ENCODE results near the gene EEF1AKMT3.
"Not testable (repeated sequence)": the region's sequence is repeated elsewhere in the genome, so short reads cannot be mapped to it uniquely, and the experiment has no call there.

EEF1AKMT3 gene

DNA sequence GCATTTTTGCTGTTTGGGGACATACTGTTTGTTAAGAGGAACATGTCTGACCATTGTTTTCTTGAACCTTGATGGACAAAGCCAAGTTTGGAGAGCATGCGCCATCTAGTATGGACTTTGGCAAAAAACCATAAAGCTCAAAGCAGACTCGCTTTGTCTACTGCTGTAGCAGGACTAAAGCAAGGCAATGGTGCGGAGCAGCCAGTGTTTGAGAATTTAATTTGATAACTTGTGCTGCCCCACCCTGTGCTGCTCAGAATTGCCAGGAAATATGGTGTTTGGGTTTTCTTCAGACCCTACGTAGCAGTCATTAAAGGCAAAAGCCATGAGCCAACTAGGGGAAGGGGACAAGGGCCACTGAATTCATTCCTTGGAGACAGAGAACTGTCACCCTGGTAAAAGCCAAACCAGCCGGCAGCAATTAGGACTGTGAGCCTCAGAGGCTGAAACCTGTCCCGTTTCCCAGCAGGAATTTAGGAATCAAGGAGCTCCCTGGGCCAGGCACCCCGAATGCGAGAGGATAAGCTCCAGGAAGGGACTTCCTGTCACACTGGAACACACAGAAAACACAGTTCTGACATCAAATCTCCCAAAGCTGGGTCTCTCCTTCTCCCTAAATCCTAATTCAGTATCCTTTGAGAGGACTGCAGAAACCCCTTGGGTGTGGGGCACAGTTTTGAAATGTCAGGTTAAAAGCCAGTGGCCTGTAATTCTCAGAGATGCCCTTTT is 45.0 kb downstream of the EEF1AKMT3 start:
- Histone ChIP-seq H3K4me1 (ENCODE audit: insufficient read depth, low read length) (peaks cover 49% of the 10 kb centered on the region), H3K27me3 (ENCODE audit: control insufficient read depth in 1 of 2, insufficient read depth in 2 of 2, low read length in 2 of 2) (no peaks in the 10 kb centered on the region), H3K4me3 (ENCODE audit: low read depth in 1 of 2, low read length in 2 of 2) (no peak overlapping the region), H3K36me3 (ENCODE audit: insufficient read depth, low read length) (peaks cover 25% of the 10 kb centered on the region), H3K9ac (ENCODE audit: low read length) (no peak overlapping the region), H3K9me3 (ENCODE audit: low read length) (no peaks in the 10 kb centered on the region), H3K27ac (ENCODE audit: low read depth, low read length) (peak overlapping the region; percentile 16)

DNA sequence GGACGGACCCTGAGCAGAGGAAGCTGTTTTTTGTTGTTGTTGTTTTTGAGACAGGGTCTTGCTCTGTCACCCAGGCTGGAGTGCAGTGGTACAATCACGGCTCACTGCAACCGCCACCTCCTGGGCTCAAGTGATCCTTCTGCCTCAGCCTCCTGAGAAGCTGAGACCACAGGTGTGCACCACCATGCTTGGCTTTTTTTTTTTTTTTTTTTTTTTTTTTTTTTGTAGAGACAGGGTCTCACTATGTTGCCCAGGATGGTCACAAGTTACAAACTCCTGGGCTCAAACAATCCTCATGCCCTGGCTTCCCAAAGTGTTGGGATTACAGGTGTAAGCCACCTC is 45.5 kb downstream of the EEF1AKMT3 start:
- Histone ChIP-seq H3K36me3 (ENCODE audit: insufficient read depth, low read length) (peaks cover 26% of the 10 kb centered on the region), H3K4me1 (ENCODE audit: insufficient read depth, low read length) (peaks cover 49% of the 10 kb centered on the region)
- not testable (repeated sequence) for H3K9me3 ChIP-seq (ENCODE audit: low read length); H3K27ac ChIP-seq (ENCODE audit: low read depth, low read length); H3K4me3 ChIP-seq (ENCODE audit: low read depth in 1 of 2, low read length in 2 of 2); H3K9ac ChIP-seq (ENCODE audit: low read length); H3K27me3 ChIP-seq (ENCODE audit: control insufficient read depth in 1 of 2, insufficient read depth in 2 of 2, low read length in 2 of 2)

DNA sequence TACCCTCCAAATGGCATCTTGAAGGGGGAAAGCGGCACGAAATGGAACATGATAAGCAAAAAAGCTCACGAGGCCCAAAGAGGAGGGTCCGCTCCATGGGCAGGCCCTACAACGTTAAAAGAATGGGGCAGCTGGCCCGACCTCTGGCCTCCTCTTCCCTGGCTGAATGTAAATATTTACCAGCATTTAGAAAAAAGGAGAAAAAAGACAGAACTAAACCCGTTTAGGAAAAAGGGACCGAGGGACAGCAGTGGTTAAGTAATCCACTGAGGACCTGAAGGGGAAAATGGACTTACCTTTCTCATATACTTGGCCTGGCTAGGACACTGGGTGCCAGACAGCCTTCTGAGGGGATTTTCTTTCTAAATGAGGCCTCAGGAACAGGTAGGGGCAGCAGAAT is 47.7 kb downstream of the EEF1AKMT3 start:
- not testable (repeated sequence) for H3K9me3 ChIP-seq (ENCODE audit: low read length); H3K27ac ChIP-seq (ENCODE audit: low read depth, low read length); H3K27me3 ChIP-seq (ENCODE audit: control insufficient read depth in 1 of 2, insufficient read depth in 2 of 2, low read length in 2 of 2); H3K4me3 ChIP-seq (ENCODE audit: low read depth in 1 of 2, low read length in 2 of 2); H3K9ac ChIP-seq (ENCODE audit: low read length)
- Histone ChIP-seq H3K4me1 (ENCODE audit: insufficient read depth, low read length) (peaks cover 43% of the 10 kb centered on the region), H3K36me3 (ENCODE audit: insufficient read depth, low read length) (peaks cover 44% of the 10 kb centered on the region)

DNA sequence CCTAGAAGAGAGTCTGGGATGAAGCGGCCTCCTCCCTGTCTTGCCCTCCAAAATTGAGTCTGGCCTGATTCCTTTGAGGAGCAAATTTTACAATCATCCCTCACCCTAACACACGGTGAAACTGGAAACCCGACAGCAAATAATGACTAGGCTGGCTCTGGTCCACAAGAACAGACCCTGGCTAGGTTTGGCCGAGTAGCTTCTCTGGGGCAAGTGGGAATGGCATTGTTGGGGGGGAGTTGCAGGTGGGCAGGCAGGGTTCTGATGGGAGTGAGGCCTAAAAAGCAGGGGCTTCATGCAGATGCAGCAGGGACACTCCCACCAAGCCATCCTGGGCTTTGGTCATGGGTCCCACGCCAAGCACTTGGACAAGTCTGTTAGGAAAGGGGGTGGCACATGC is 48.6 kb downstream of the EEF1AKMT3 start:
- H3K36me3 ChIP-seq (ENCODE audit: insufficient read depth, low read length), result peaks cover 52% of the 10 kb centered on the region
- H3K4me3 ChIP-seq (ENCODE audit: low read depth in 1 of 2, low read length in 2 of 2); H3K27ac ChIP-seq (ENCODE audit: low read depth, low read length); H3K9me3 ChIP-seq (ENCODE audit: low read length); H3K9ac ChIP-seq (ENCODE audit: low read length); H3K27me3 ChIP-seq (ENCODE audit: control insufficient read depth in 1 of 2, insufficient read depth in 2 of 2, low read length in 2 of 2): not testable (repeated sequence)
- H3K4me1 ChIP-seq (ENCODE audit: insufficient read depth, low read length), result peaks cover 34% of the 10 kb centered on the region

DNA sequence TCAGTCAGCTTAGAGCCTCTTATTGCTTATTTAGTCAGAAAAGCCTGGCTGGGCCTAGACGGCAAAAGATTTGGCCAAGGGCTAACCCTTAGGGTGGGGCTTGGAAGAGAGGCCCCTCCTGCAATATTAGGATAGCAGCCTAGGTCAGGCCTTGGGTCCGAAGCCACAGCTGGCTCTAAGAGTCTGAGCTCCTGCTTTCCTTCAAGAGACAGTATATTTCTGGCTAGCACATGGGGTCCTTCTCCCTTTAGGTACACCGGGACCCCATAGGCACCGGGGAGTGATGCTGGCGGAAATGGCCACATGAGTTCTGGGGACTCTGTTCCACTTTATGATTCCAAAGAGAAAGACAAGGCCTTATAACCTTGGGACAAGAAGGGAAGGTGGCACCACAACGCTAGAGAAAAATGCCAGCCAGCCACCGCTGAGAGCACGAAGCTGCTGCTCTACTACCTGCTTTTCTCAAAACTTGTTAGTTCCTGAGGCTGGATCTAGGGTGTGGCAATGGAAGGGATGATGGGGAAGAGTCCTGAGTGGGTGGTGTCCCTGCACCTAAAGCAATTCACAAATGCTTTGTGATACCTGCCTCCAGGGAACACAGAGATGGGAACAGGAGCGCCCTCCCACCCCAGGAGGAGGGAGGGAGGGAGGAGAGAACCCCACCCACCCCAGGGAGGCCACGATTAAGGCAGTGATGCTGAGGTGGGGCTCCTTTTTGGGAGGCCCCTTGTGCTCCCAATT is 49.2 kb downstream of the EEF1AKMT3 start:
- Histone ChIP-seq H3K36me3 (ENCODE audit: insufficient read depth, low read length) (peaks cover 58% of the 10 kb centered on the region), H3K9me3 (ENCODE audit: low read length) (no peaks in the 10 kb centered on the region), H3K4me1 (ENCODE audit: insufficient read depth, low read length) (peaks cover 30% of the 10 kb centered on the region), H3K4me3 (ENCODE audit: low read depth in 1 of 2, low read length in 2 of 2) (no peak overlapping the region), H3K27me3 (ENCODE audit: control insufficient read depth in 1 of 2, insufficient read depth in 2 of 2, low read length in 2 of 2) (no peaks in the 10 kb centered on the region), H3K27ac (ENCODE audit: low read depth, low read length) (no peak overlapping the region), H3K9ac (ENCODE audit: low read length) (no peak overlapping the region)

DNA sequence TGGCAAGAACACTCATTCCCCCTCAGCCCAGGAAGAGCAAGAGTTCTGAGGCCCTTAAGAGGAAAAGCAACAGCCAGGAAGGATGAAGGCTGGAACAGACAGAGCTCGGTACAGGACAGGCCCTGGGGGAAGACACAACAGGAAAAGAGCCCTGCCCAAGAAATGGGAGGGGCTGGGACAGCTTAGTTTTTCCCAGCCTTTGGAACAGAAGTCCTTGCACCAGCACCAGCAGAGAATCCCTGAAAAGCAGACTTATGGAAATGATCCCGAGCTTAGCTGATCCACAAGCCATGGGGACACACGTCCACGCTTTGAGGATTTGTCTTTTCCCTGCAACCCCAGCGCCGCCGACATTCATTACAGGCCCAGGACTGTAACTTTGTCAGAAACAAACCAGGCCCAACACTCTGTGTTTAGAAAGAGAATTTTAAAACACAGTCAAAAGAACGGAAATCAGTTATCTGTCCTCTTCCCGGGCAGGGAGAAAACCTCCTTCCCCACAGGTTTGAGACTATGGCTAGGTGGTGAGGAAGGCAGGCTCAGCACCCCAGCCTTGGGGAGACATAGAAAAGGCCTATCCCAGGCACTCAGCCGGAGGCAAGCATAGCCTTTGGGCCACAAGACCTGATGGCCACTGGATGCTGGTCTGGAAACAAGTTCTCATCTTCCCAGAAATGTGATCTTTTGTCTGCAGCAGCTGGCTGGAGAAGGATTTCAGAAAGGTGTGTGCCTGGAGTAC is 50.1 kb downstream of the EEF1AKMT3 start:
- H3K9ac ChIP-seq (ENCODE audit: low read length), result no peak overlapping the region
- no peak overlapping the region for H3K27ac ChIP-seq (ENCODE audit: low read depth, low read length)
- peaks cover 68% of the 10 kb centered on the region for H3K36me3 ChIP-seq (ENCODE audit: insufficient read depth, low read length)
- no peaks in the 10 kb centered on the region for H3K27me3 ChIP-seq (ENCODE audit: control insufficient read depth in 1 of 2, insufficient read depth in 2 of 2, low read length in 2 of 2)
- no peak overlapping the region for H3K4me3 ChIP-seq (ENCODE audit: low read depth in 1 of 2, low read length in 2 of 2)
- H3K9me3 ChIP-seq (ENCODE audit: low read length), result no peaks in the 10 kb centered on the region
- H3K4me1 ChIP-seq (ENCODE audit: insufficient read depth, low read length), result peaks cover 20% of the 10 kb centered on the region

DNA sequence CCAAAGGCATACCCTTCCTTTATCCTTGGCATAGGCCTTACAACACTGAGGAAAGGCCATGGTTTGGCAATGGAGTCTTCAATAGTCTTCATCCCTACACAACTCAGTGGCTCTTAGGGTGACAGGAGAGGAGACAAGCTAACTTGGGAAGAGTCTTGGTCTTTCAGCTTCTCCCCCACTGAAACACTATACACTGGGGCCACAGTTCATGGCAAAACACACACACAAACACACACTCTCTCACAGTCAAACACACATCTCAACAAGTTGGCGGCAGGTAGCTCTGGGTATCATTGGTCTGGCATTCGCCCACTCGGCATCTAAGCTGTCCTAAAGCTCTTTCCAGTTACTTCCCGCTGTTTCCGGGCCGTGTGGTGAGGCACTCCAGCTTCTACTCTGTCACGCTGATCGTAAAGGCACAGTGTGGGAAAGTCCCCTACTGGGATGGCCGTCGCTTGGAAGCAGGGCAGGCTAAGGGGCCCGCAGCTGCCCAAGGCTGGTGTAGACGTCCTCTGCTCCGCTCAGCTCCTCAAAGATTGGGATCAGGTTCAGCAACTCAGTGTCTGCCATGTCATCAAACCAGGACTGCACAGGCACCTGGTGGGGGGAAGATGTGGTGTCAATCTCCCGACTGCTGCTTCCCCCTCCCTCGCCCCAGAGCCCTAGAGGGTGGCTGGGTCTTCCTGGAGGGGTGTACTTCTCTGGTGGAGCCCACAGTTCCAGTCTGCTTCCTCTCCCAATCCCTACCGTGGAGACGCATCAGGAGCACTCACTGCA is 50.9 kb downstream of the EEF1AKMT3 start:
- H3K9ac ChIP-seq (ENCODE audit: low read length), result no peak overlapping the region
- H3K9me3 ChIP-seq (ENCODE audit: low read length), result no peaks in the 10 kb centered on the region
- H3K4me1 ChIP-seq (ENCODE audit: insufficient read depth, low read length), result peaks cover 13% of the 10 kb centered on the region
- no peak overlapping the region for H3K4me3 ChIP-seq (ENCODE audit: low read depth in 1 of 2, low read length in 2 of 2)
- H3K36me3 ChIP-seq (ENCODE audit: insufficient read depth, low read length), result peaks cover 74% of the 10 kb centered on the region
- no peaks in the 10 kb centered on the region for H3K27me3 ChIP-seq (ENCODE audit: control insufficient read depth in 1 of 2, insufficient read depth in 2 of 2, low read length in 2 of 2)
- no peak overlapping the region for H3K27ac ChIP-seq (ENCODE audit: low read depth, low read length)

DNA sequence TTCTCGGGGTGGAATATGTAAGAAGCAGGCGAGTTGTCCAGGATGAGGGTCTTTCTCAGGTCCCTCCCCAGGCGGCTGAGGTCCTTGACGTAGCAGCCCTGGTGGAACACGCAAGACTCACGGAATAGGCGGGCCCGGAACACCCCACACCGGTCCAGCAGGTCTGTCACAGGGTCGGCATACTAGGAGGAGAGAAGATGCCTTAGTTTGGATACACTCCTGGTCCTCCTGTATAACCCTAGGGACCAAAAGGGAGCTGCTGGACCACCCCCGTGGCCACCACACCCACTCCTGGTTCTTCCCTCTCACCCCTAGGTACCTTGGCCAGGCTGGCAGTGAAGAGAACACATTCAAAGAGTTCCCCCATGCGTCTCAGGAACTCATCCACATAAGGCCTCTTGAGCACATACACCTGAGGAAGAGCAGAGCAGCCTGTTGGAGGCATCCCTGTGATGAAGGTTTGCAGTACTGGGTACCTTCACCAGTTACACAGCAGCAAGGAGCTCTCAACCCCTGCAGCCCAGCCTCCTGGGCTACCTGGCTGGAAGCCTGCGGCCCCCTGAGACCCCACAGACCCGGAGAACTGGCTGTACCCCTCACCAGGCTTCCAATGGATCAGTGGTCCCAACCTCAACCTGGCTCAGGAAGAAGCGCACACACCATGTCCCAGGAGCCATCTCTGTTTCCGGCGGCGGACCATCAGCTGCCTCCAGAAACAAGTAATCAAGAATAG is 51.7 kb downstream of the EEF1AKMT3 start:
- no peak overlapping the region for H3K9ac ChIP-seq (ENCODE audit: low read length)
- peaks cover 11% of the 10 kb centered on the region for H3K4me1 ChIP-seq (ENCODE audit: insufficient read depth, low read length)
- H3K9me3 ChIP-seq (ENCODE audit: low read length), result no peaks in the 10 kb centered on the region
- H3K36me3 ChIP-seq (ENCODE audit: insufficient read depth, low read length), result peaks cover 78% of the 10 kb centered on the region
- no peak overlapping the region for H3K27ac ChIP-seq (ENCODE audit: low read depth, low read length)
- H3K4me3 ChIP-seq (ENCODE audit: low read depth in 1 of 2, low read length in 2 of 2), result no peak overlapping the region
- H3K27me3 ChIP-seq (ENCODE audit: control insufficient read depth in 1 of 2, insufficient read depth in 2 of 2, low read length in 2 of 2), result no peaks in the 10 kb centered on the region

DNA sequence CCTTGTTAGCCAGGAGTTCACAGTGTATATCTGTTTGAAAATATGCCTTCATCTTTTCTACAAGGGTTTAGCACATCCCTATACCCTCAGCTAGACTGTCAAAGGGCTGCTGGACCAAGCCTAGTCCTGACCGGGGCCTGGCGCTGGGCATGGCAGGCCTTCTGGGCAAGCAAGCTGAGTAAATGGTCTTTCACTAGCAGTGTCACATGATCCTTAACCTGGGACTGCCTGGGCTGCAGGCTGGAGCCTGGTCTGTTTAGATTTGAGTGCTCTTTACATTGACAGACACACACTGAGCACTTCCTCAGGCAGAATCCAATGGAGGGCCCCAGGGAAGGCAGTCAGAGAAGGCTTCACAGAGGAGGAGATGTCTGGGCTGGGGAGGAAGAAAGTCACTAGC is 53.0 kb downstream of the EEF1AKMT3 start:
- Histone ChIP-seq H3K4me1 (ENCODE audit: insufficient read depth, low read length) (peaks cover 25% of the 10 kb centered on the region), H3K9ac (ENCODE audit: low read length) (no peak overlapping the region), H3K27me3 (ENCODE audit: control insufficient read depth in 1 of 2, insufficient read depth in 2 of 2, low read length in 2 of 2) (no peaks in the 10 kb centered on the region), H3K36me3 (ENCODE audit: insufficient read depth, low read length) (peaks cover 84% of the 10 kb centered on the region), H3K27ac (ENCODE audit: low read depth, low read length) (no peak overlapping the region), H3K4me3 (ENCODE audit: low read depth in 1 of 2, low read length in 2 of 2) (no peak overlapping the region), H3K9me3 (ENCODE audit: low read length) (no peaks in the 10 kb centered on the region)

DNA sequence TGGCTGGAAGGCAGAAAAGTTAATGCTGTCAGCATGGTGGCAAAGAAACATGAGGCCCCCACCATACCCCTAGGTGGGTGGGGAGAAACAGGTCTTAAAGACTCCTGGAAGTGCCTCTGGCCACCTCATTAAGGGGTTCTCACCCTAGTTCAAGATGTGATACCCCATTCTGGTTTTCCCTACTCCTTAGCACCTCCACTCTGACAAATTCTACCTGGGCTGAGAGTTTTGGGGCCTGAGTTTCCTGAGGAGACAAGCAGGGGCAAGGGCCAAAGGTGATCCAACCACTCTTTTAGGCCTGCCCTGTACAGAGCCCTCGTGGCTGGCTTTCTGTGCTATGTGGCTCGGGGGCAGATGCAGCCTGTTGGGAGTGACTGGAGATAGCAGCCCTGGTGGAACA is 54.0 kb downstream of the EEF1AKMT3 start:
- no peaks in the 10 kb centered on the region for H3K27me3 ChIP-seq (ENCODE audit: control insufficient read depth in 1 of 2, insufficient read depth in 2 of 2, low read length in 2 of 2)
- no peaks in the 10 kb centered on the region for H3K9me3 ChIP-seq (ENCODE audit: low read length)
- no peak overlapping the region for H3K4me3 ChIP-seq (ENCODE audit: low read depth in 1 of 2, low read length in 2 of 2)
- no peak overlapping the region for H3K9ac ChIP-seq (ENCODE audit: low read length)
- peaks cover 31% of the 10 kb centered on the region for H3K4me1 ChIP-seq (ENCODE audit: insufficient read depth, low read length)
- H3K27ac ChIP-seq (ENCODE audit: low read depth, low read length), result no peak overlapping the region
- peaks cover 83% of the 10 kb centered on the region for H3K36me3 ChIP-seq (ENCODE audit: insufficient read depth, low read length)

All from muscle layer of colon (tissue), 2 donors.